HG02642 (cell line): ENCODE measurements around the gene GCN1.
"Not testable (repeated sequence)": the region's sequence is repeated elsewhere in the genome, so short reads cannot be mapped to it uniquely, and the experiment has no call there.

Experiments used
- ATAC-seq: cut with Tn5 transposase; IDR thresholded peaks from one replicate; pipeline ENCODE4 v1.9.1; 2021; ENCODE audit warnings: mild to moderate bottlenecking; ENCODE audit not compliant: unreplicated experiment, poor library complexity

The GCN1 gene

GRCh38 chr12:120215766-120216735, 21.5 kb upstream of the GCN1 start:
- ATAC-seq = no peak

- no peak for ATAC-seq
These were observed 20.8 kb upstream of the GCN1 start for GRCh38 chr12:120215357-120215735.

- ATAC-seq = no peak
These were observed 20.3 kb upstream of the GCN1 start for GRCh38 chr12:120214626-120215356.

GRCh38 chr12:120213758-120214157, 19.2 kb upstream of the GCN1 start:
- no peak for ATAC-seq

- ATAC-seq = not testable (repeated sequence)
These were observed 18.7 kb upstream of the GCN1 start for GRCh38 chr12:120213182-120213581.

- no peak for ATAC-seq
These were observed 17.8 kb upstream of the GCN1 start for GRCh38 chr12:120212301-120212700.

- ATAC-seq = no peak
These were observed 17.4 kb upstream of the GCN1 start for GRCh38 chr12:120211904-120212283.

GRCh38 chr12:120211243-120211903, 16.9 kb upstream of the GCN1 start:
- ATAC-seq = no peak

- ATAC-seq = no peak
These were observed 15.3 kb upstream of the GCN1 start for GRCh38 chr12:120209851-120210250.

- ATAC-seq = no peak
These were observed 12.7 kb upstream of the GCN1 start for GRCh38 chr12:120207227-120207626.

GRCh38 chr12:120206781-120207180, 12.3 kb upstream of the GCN1 start:
- ATAC-seq = not testable (repeated sequence)

GRCh38 chr12:120206228-120206627, 11.7 kb upstream of the GCN1 start:
- no peak for ATAC-seq

GRCh38 chr12:120204171-120204570, 9.7 kb upstream of the GCN1 start:
- ATAC-seq = no peak

GRCh38 chr12:120200364-120200800, 5.9 kb upstream of the GCN1 start:
- no peak for ATAC-seq

GRCh38 chr12:120199595-120200306, 5.2 kb upstream of the GCN1 start:
- no peak for ATAC-seq

GRCh38 chr12:120199025-120199424, 4.5 kb upstream of the GCN1 start:
- no peak for ATAC-seq

GRCh38 chr12:120197542-120197887, 3.0 kb upstream of the GCN1 start:
- no peak for ATAC-seq

- not testable (repeated sequence) for ATAC-seq
These were observed 2.5 kb upstream of the GCN1 start for GRCh38 chr12:120196817-120197541.

GRCh38 chr12:120196363-120196762, 1.8 kb upstream of the GCN1 start:
- no peak for ATAC-seq

- ATAC-seq = no peak
These were observed 335 bp downstream of the GCN1 start for GRCh38 chr12:120194226-120194533.
